Measurements from ENCODE around the gene CACHD1.

CACHD1 gene

DNA sequence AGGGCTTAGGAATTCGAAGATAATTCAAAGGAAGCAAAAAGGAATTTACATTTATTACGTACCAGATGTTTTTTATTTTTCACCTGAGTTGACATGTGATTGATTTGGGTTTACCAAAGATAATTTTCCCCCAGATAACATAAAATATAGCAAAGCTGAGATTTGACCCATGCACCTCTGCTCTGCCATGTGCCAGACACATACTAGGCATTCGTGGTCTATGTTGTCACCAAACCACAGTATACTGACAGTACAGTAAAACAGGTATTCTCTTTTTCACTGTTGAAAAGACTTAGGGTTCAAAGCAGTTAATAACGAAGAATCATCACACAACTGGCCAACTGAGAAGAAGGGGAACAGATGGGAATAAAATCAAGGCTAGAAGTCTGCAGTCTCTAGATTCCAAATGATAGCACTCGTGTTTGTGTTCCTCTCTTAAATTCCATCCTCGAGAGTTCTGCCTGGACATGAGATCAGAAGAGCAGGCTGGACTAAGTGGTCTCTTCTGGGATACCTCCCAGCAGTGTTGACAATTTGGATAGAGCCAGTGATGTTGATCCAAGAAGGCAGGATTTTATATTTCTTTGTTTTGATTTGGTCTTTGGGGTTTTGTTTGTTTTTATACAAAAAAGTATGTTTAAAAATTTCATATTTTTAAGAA is 189.7 kb downstream of the CACHD1 start:
- DNase-seq, result no peak

DNA sequence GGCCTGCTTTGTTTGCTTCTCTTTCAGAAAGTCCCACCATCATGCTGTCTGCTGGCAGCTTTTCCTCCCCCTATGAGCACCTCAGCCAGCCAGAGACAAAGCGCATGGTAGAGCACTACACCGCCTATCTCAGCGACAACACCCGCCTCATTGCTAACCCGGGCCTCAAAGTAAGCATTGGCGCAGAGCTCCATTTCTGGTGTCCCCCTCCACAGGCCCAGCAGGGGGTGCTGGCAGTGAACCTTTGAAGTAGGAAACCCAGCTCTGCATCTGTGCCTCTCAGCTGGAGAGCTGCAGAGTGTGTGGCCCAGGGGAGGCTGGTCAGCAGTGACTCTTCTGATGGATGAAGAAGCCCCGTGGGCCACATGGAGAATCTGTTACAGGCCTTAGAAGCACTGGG is 193.7 kb downstream of the CACHD1 start:
- DNase-seq, result no peak

- DNase-seq, result no peak
These were observed 194.4 kb downstream of the CACHD1 start for GRCh38 chr1:64664299-64664698.

GRCh38 chr1:64669098-64669675 is 199.3 kb downstream of the CACHD1 start:
- no peak for DNase-seq

GRCh38 chr1:64675718-64676345 is 205.9 kb downstream of the CACHD1 start:
- no peak for DNase-seq

GRCh38 chr1:64676386-64676785 is 206.5 kb downstream of the CACHD1 start:
- DNase-seq, result no peak

DNA sequence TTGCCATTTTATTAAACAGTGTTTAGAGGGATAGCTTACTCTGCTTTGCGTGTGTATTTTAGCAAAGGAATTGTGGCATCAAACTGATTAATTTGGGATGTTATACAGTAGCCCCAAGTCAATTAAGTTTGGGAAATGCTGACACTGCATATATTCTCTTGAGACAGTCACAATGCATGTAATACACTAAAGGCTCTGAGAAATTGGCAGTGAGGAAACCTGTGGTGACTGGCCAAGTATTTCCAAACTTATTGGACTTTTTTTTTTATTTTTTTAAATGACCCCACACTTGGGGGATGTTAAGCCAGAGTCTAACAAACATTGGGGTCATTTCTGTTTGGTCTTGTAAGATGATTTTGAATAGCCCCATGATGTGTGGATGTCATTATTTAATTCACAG is 207.6 kb downstream of the CACHD1 start:
- DNase-seq, result no peak

DNA sequence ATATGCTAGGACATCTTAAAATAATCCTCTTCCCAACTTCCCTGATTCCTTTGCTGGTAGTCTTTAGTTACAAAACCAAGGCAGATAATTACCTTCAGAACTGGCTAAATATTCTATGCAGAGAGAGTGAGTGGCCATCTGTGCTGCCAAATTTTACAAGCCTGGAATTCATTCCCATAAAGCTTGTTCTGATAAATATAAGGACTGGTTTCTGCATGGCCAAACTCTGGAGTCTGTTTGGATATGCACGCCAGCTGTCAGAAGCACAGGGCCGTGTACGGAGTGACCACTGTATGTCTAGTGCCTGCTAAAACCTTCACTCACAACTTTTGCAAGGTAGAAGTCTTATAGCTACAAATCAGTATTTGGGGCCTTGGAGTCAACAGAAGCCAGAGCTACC is 208.4 kb downstream of the CACHD1 start:
- no peak for DNase-seq

GRCh38 chr1:64679177-64679576 is 209.2 kb downstream of the CACHD1 start:
- no peak for DNase-seq

- DNase-seq, result no peak
These were observed 210.7 kb downstream of the CACHD1 start for GRCh38 chr1:64680599-64680998.

GRCh38 chr1:64681043-64681442 is 211.1 kb downstream of the CACHD1 start:
- DNase-seq, result no peak

DNA sequence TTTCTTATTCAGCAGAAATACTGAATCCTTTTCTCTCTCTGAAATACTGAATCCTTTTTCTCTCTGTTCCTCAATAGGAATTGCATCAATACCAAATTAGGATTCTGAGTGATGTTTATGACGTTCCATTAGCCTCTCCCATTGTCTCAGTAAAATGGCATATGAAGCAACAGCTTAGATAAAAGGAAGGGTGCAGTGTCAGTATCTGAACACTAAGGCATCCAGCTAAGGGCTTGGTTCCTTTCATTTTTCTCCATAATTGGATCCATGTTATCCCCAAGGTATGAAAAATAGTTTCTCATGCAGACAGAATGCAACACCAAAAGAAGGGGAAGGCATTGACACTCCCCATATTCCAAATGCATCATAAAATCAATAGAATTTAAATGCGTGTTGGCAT is 213.5 kb downstream of the CACHD1 start:
- DNase-seq, result no peak

DNA sequence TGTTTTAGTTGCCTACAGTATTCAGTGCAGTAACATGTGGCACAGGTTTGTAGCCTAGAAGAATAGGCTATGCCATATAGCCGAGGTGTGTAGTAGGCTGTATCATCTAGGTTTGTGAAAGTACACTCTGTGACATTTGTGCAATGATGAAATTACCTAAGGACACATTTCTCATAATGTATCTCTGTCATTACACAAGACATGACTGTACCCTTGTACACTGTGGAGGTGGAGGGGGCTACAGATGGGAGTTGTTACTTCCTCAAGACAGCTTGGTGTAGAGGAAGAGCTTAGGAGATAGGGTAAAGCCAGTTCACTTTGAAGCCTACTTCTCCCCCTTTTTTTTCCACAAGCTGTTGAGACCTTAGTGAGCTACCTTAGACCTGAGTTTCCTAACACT is 215.3 kb downstream of the CACHD1 start:
- no peak for DNase-seq

- DNase-seq, result no peak
These were observed 215.9 kb downstream of the CACHD1 start for GRCh38 chr1:64685765-64686341.

GRCh38 chr1:64686828-64687724 is 217.1 kb downstream of the CACHD1 start:
- peak; percentile 7 for DNase-seq

GRCh38 chr1:64687725-64688327 is 217.9 kb downstream of the CACHD1 start:
- DNase-seq, result no peak

GRCh38 chr1:64691626-64692025 is 221.7 kb downstream of the CACHD1 start:
- DNase-seq, result no peak

DNA sequence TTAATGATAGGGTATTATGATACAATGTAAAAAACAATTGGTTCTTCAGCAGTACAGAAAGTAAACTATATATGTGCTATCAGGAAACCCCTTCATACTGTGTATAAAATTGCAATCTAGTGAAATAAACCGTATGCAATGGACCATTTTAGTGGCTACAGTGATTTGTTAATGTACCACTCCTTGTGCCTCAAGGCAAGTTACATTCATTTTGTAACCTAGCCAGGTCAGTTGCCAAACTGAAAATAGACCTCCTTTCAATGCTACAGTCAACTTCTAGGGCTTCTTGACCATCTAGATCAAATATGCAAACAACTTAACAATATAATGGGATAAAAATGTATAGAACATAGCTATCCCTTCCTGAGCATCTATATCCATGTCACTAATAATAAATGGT is 223.0 kb downstream of the CACHD1 start:
- DNase-seq, result no peak

GRCh38 chr1:64693406-64693805 is 223.5 kb downstream of the CACHD1 start:
- DNase-seq, result no peak

- no peak for DNase-seq
These were observed 226.9 kb downstream of the CACHD1 start for GRCh38 chr1:64696879-64697278.

- DNase-seq, result peak; percentile 2
These were observed 229.4 kb downstream of the CACHD1 start for GRCh38 chr1:64699327-64699726.

GRCh38 chr1:64701071-64701470 is 231.1 kb downstream of the CACHD1 start:
- no peak for DNase-seq
